Esophagus squamous epithelium (tissue), 5 donors: ENCODE measurements around the gene MAP2K5. TPM values are rescaled to one million over a fixed set of nuclear protein-coding genes. Genes with fewer than 3 reads are reported as not detected.
A peak's percentile ranks its signal among the peaks of the same experiment; 100 is the strongest.

Experiments used
- DNase-seq: peaks from one replicate; lab custom pipeline; 2025; lab: John Stamatoyannopoulos, UW
- H3K27ac ChIP-seq, 4 donors: fragments of 200-600 bp; sonication (generic); one replicate each; pipeline ENCODE4 v1.5.1; 2016 to 2019; ENCODE audit warnings: mild to moderate bottlenecking in 1 of 4
- H3K27me3 ChIP-seq, 4 donors: fragments of 200-600 bp; sonication (generic); 1 replicate in 3 of 4; 2 replicates in 1 of 4; pipeline versions ENCODE4 v1.5.1 to v1.6.0; 2017 to 2021; ENCODE audit warnings: antibody characterized with exemption in 1 of 4
- H3K36me3 ChIP-seq, 3 donors: fragments of 200-600 bp; sonication (generic); one replicate each; pipeline ENCODE4 v1.5.1; 2016 to 2019
- H3K4me1 ChIP-seq, 3 donors: fragments of 200-600 bp; sonication (generic); one replicate each; pipeline ENCODE4 v1.5.1; 2017 to 2019
- H3K4me3 ChIP-seq, 4 donors: fragments of 200-600 bp; sonication (generic); 1 replicate in 3 of 4; 2 replicates in 1 of 4; pipeline ENCODE4 v1.5.1; 2016 to 2019; ENCODE audit warnings: mild to moderate bottlenecking in 2 of 4, moderate library complexity in 1 of 4
- H3K9me3 ChIP-seq, 3 donors: fragments of 200-600 bp; sonication (generic); one replicate each; pipeline ENCODE4 v1.5.1; 2016 to 2019
- CTCF ChIP-seq, 6 experiments: fragments of 450-650 bp in 4 of 6; fragments of 200-600 bp in 2 of 6; sonication (generic) in 2 of 6; IDR thresholded peaks; one replicate each; pipeline ENCODE4 v1.5.1; 2016 to 2019; ENCODE audit warnings: antibody characterized with exemption in 6 of 6, mild to moderate bottlenecking in 4 of 6, moderate library complexity in 4 of 6
- POLR2A ChIP-seq, 4 donors: fragments of 450-650 bp; IDR thresholded peaks; one replicate each; pipeline ENCODE4 v1.6.1; 2017; ENCODE audit warnings: antibody characterized with exemption in 4 of 4, mild to moderate bottlenecking in 4 of 4, moderate library complexity in 3 of 4
- WGBS, 2 donors: methylation state at CpG; one replicate each; pipeline ENCODE4 v1.1.5; 2018; 5-methylcytosine and 5-hydroxymethylcytosine counted together
- intact Hi-C: fragments of 100-400 bp; cut with DNase I; formaldehyde crosslinking; loops from one replicate; pipeline ENCODE4 v1.15.0; 2022
- total RNA-seq, 4 donors: library from RNA; depleted of rRNA; stranded (reverse); fragments of >200 nt; gene quantifications; one replicate each; pipeline ENCODE4 v1.1.0, GENCODE V29; 2016
- donor health status: DM: yes; HTN: yes; CAD: no.

Gene MAP2K5
- total RNA-seq, 4 donors from 2014 or later: 5.8 to 8.0 (median 7.0) TPM

GRCh38 chr15:67820992-67821783, 278.7 kb downstream of the MAP2K5 start:
- no peak for TF ChIP-seq CTCF (IDR thresholded peaks at IDR 0.05)
- TF ChIP-seq POLR2A (IDR thresholded peaks at IDR 0.05): no peak
- Histone ChIP-seq H3K27ac (no peak overlapping the region), H3K4me1 (peaks cover 7 to 66% (median 37%) of the 10 kb centered on the region in 3 donors), H3K27me3 (peaks cover 36 to 95% (median 50%) of the 10 kb centered on the region in 4 donors), H3K36me3 (no peaks in the 10 kb centered on the region), H3K4me3 (no peak overlapping the region), H3K9me3 (no peaks in the 10 kb centered on the region)
- intact Hi-C loops: no loop called here
- DNase-seq: no peak
- 9 to 10% methylated on average over 17 to 32 of the region's 39 CpGs for WGBS, 2 donors

- intact Hi-C loops: no loop called here
- Histone ChIP-seq H3K36me3 (no peaks in the 10 kb centered on the region), H3K4me3 (no peak overlapping the region), H3K27ac (no peak overlapping the region), H3K9me3 (no peaks in the 10 kb centered on the region), H3K27me3 (peaks cover 42 to 100% (median 57%) of the 10 kb centered on the region in 4 donors), H3K4me1 (peaks cover 13 to 74% (median 38%) of the 10 kb centered on the region in 3 donors)
- TF ChIP-seq CTCF (IDR thresholded peaks at IDR 0.05): no peak
- no peak for TF ChIP-seq POLR2A (IDR thresholded peaks at IDR 0.05)
- WGBS, 2 donors: 3 to 6% methylated on average over 27 to 34 of the region's 43 CpGs
- DNase-seq: no peak
These were observed 279.4 kb downstream of the MAP2K5 start for GRCh38 chr15:67821784-67822440.

GRCh38 chr15:67822537-67823313, 280.2 kb downstream of the MAP2K5 start:
- H3K36me3 ChIP-seq: no peaks in the 10 kb centered on the region
- DNase-seq: no peak
- peaks cover 47 to 100% (median 61%) of the 10 kb centered on the region in 4 donors for H3K27me3 ChIP-seq
- H3K4me1 ChIP-seq: peaks cover 16 to 82% (median 46%) of the 10 kb centered on the region in 3 donors
- 6 to 16% methylated on average over 7 to 19 of the region's 46 CpGs for WGBS, 2 donors
- intact Hi-C loops: no loop called here
- no peaks in the 10 kb centered on the region for H3K9me3 ChIP-seq
- H3K27ac ChIP-seq: no peak overlapping the region
- peak overlapping the region in 2 of 4 donors; percentile 36 to 49 for H3K4me3 ChIP-seq
- no peak for TF ChIP-seq POLR2A (IDR thresholded peaks at IDR 0.05)
- TF ChIP-seq CTCF (IDR thresholded peaks at IDR 0.05): no peak

GRCh38 chr15:67823314-67824196, 281.1 kb downstream of the MAP2K5 start:
- no peak overlapping the region for H3K27ac ChIP-seq
- WGBS, 2 donors: 4% methylated on average over 38 to 42 of the region's 94 CpGs
- H3K36me3 ChIP-seq: no peaks in the 10 kb centered on the region
- H3K9me3 ChIP-seq: no peaks in the 10 kb centered on the region
- peaks cover 53 to 100% (median 67%) of the 10 kb centered on the region in 4 donors for H3K27me3 ChIP-seq
- TF ChIP-seq CTCF (IDR thresholded peaks at IDR 0.05) (no peak), POLR2A (IDR thresholded peaks at IDR 0.05) (no peak)
- peaks cover 24 to 90% (median 54%) of the 10 kb centered on the region in 3 donors for H3K4me1 ChIP-seq
- peak overlapping the region in 2 of 4 donors; percentile 36 to 49 for H3K4me3 ChIP-seq
- no peak for DNase-seq
- intact Hi-C loops: no loop called here
